DMS53 treated with DMSO at 0.1 percent for 48 hours (cell line): ENCODE data around the gene FAM120AOS.
"Not testable (repeated sequence)": the region's sequence is repeated elsewhere in the genome, so short reads cannot be mapped to it uniquely, and the experiment has no call there.

Source experiments
- DNase-seq: peaks from one replicate; lab custom pipeline; 2025; ENCODE audit not compliant: unreplicated experiment; lab: John Stamatoyannopoulos, UW

Gene FAM120AOS

DNA sequence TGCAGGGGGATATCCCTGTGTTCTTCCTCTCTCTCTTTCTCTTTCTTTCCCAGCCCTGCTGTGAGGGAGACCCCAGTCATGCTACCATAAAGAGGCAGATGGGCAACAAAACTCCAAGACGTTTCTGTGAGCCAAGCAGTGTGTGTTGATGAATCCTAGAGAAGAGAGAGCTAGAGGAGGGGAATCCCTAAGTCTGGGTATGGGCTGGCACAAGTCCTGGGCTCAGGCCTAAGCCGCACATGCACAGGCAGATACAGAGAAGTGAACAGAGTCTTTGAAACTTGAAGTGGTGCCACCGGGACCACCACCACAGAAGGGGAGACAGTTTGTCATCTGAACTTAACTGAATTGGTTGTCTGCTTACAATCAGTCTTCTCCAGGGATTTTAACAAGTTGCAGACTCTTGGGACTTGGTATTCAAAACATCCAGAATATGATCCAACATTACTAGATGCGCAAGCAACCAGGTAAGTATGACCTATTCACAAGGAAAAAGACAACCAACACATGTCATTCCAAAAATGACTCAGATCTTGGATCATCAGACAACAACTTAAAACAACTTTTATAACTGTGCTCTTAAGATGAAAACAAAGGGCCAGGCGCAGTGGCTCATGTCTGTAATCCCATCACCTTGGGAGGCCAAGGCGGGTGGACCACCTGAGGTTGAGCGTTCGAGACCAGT, 12.3 kb downstream of the FAM120AOS start:
- no peak for DNase-seq

DNA sequence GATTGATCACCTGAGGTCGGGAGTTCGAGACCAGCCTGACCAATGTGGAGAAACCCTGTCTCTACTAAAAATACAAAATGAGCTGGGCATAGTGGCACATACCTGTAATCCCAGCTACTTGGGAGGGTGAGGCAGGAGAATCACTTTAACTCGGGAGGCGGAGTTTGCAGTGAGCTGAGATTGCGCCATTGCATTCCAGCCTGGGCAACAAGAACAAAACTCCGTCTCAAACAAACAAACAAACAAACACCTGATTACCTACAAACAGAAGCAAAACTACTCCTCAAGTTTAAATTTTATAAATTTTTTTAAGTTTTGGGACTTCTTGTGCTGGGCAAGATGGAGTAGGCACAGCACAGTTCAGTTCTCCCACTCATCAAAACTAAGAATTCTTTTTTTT, 14.1 kb downstream of the FAM120AOS start:
- not testable (repeated sequence) for DNase-seq

DNA sequence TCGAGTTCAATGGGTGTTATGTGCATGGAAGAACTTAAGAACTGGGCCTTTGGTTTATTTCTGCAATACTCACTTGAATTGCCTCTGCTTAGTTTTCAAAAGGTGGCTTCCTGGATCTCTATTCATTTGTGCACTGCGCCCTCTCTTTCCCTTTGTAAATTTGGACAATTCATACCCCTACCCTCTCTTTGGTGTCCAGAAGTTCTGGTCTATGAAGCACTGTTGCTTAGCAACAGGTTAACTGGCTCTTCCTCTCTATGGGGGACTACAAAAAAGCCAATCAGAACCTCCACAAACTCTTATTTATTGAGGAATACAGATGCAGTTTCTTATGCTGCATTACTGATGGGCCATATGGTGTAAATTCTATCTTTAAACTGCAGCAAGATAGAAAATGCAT, 15.4 kb downstream of the FAM120AOS start:
- no peak for DNase-seq

DNA sequence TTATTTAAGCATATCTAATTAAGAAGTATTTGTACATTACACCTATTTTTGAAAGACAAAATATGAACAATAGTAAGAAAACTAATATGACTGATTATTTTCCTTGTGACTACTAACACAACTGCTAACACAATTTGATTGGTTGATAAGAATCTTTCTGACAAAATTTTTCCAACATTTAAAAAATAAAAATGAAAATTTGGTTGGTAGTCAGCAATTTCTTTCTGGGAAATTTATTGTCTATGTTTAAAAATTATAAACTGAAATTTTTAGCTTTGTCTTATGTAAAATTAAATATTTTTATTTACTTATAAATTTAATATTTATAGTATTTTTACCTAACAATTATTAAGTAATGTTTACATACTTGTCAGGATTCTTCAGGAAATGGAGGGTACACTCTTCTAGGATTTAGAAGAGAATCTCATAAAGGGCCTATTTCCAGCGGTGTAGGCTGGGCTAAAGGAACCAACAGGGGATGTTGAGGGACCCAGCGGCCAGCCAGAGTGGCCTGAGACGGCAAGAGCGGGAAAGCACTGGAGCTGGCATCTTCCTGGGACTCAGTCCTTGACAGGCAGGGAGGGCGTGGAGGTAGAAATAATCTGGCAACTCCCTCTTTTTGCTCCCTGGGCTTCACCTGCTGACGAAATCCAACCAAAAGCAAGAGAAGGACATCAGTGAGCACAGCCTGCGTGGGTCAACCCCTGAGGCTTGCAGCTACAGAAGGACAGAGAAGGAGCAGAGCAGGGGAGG, 16.6 kb downstream of the FAM120AOS start:
- DNase-seq: no peak

DNA sequence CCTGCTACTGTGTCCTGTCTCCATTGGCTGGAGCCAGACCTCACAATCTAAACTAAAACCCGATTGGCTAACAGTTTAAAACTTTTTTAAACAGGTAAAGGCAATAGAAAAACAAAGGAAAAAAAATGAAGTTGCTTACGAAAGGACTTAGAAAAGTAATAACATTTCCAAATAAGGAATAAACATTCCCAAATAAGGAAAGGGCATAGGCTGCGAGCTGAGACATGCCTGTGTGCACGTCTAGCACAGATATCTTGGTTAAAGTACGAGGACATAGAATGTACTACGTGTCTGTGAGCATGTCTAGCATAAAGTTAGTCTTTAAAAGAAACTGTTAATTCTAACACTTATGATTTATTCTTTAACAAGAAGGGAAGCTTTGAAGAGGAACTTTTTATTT, 17.2 kb downstream of the FAM120AOS start:
- DNase-seq: no peak

DNA sequence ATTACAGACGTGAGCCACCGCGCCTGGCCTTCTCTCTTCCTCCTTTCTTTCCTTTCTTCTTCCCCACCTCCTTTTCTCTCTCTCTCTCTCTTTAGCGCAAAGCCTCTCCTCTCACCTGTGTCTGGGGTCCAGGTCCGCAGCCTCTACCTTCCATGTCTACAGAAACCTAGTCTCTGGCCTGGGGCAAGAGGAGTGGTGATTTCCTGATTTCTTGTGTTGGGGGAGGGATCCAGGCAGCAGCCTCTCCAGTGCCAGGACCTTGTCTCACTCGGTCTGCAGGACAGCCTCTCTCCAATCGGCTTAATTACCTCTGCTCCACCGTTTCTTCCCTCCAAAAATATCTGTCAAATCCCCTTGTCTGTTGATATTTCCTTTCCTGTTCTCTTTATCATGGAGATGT, 18.0 kb downstream of the FAM120AOS start:
- DNase-seq: no peak

DNA sequence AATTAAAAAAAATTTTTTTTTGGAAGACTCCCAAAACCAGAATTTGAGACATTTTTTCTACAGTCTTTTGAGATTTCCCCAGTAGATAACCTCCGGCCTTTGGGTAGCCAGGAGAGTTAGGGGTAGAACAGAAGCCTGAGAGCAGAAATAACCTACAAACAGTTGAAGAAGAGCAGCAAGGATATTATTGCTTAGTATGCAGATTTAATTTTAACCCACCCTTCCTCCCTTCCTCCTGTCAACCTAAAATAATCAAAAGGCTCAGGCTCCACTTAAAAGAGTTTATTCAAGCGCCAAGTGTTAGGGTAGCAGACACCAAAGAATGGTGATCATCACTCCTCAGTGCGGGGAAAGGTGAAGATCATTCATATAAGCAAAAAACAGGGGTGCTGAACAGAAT, 19.3 kb downstream of the FAM120AOS start:
- DNase-seq: no peak

DNA sequence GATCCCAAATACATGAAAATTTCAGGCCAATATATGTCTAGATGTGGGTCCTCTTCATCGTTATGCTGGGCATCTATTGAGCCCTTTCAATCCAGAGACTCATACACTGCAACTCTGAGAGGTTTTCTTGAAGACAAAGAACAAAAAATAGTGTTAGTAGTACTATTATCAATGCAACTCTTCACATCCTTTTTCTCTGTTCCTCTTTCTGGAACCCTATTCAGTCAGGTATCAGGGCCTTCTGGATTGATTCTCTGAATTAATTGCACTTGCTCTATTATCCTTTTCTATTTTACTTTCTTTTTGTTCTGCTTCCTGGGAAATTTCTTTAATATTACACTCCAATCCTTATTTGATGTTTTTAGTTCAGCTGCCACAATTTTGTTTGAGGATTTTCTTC, 20.4 kb downstream of the FAM120AOS start:
- no peak for DNase-seq

DNA sequence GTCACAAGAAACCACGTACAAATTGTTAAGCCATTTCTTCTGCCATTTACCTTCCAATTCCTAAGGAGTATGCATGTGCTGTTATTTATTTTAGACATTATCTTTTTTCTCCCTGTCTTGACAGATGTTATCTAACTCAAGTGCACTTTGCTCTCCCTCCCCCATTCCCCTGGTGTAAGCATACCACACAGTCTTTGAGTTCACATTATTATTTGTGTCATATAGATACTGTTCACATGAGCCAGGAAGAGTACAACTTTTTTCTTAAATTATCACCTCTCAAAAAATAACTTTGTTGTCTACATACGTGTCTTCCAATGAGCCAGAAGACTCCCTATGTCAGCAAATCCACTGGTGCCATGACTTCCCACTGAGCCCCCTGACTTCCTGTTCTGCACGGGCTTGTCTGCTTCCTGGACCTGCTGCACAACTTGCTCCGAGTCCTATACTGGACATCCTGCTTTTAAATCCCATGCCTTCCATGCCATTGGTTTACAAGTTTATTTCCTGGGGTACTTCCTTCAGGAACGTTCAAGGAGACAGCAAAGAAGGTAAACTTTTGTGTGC, 21.8 kb downstream of the FAM120AOS start:
- DNase-seq: no peak

DNA sequence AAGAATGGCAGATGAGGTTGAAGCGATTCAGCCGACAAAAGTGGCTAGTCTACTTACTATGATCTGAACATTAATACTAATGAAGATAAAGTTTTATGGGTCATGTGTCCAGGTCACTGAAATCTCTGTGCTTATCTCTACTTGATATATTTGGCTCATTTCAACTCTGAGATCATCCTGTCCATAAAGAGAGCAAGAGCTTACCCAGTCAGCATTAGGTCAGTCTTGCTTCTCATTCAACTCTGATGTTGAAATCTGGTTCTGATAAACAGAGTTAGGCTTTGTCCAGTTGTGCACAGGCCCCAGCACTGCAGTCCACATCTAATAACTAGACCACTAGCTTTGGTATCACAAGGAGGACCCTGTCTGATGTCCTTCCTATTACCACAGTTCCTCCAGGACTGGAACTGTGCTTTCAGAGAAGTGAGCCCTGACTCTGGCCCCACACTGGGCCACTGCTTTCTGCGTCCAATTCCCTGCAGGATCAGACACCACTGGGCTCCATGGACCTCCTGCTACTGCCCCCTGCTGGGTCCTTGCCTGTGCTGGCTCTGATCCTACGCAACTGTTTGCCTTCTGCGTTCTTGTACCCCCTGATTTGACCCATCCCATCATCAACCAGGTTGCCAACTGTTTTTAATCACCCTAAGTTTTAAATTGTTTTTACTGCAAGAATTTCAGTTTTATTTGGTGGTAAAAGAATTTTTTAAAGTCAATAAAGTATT, 25.6 kb downstream of the FAM120AOS start:
- no peak for DNase-seq

DNA sequence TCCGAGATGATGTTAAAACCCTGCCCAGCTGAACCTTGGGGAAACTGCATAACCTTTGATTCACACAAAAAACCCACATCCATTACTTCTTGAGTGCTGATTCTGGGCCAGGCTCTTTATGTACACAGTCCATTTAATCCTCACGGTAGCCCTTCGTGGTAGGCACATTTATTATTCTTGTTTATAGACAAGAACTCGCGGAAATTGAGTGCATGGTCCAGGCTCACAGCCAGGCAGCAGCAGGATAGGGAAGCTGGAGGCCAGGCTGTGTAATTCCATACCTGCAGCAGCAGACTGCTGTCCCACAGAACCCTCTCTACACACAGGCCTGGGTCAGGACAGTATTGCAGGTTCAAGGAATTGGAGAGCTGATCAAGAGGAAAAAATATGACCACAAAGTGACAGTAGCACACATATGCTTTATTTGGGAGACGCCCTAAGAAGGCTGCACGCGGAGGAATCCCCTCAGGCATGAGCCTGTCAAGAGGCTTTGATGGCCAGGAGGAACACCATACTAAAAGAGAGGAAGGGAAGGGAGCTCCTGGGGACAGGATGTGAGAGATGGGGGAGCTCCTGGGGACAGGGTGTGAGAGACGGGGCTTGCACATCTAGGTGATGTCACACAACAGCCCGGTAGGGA, 30.3 kb downstream of the FAM120AOS start:
- DNase-seq: no peak

DNA sequence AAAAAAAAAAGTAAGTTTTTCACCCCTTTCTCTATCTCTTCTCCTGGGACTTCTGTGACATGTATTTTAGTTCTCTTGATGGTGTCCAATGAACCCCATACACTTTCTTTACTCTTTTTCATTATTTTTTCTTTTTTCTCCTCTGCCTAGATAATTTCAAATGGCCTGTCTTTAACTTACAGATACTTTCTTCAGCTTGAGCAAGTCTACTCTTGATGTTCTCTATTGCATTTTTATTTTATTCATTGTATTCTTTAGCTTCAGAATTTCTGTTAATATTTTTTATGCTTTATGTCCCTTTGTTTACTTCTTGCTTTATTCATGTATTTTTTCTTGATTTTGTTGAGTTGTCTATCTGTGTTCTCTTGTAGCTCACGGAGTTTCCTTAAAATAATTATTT, 34.4 kb downstream of the FAM120AOS start:
- DNase-seq: no peak

DNA sequence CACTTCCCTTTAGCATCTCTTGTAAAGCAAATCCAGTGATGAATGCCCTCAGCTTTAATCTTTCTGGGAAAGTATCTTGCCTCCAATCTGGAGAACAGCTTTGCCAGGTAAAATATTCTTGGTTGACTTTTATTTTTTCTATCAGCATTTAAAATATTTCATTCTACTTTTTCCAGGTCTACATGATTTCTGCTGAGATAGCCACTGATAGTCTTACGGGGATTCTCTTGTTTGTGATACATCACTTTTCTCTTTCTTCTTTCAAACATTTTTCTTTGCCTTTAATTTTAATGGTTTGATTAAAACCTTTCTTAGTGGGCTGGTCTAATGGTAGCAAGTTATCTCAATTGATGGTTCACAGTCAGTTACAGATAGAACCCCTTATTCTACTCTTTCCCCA, 35.8 kb downstream of the FAM120AOS start:
- no peak for DNase-seq

DNA sequence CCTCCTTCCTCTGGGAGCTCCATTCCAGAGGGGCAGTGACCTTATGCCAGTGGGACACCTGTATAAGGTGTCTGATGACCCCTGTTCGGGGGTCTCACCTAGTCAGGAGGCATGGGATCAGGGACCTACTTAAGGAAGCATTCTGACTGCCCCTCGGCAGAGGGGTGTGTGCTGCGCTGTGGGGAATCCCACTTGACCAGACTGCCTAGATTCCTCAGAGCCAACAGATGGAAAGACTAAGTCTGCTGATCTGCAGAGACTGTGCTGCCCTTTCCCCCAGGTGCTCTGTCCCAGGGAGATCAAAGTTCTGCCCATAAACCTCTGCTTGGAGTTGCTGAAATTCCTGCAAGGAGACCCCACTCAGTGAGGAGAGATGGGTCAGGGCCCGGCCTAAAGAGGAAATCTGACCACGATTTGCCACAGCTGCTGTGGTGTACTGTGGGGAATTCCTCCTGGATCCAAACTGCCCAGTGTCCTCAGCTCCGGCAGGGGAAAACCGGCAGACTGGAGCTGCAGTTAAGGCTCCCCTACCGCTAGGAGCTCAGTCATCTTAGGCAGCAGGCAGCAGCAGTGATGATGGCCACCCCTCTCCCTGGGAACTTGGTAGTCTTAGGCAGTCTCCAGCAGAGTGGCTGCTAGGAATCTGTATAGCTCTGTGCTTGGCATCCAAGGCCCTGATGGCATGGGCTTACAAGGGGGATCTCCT, 36.7 kb downstream of the FAM120AOS start:
- DNase-seq: no peak

DNA sequence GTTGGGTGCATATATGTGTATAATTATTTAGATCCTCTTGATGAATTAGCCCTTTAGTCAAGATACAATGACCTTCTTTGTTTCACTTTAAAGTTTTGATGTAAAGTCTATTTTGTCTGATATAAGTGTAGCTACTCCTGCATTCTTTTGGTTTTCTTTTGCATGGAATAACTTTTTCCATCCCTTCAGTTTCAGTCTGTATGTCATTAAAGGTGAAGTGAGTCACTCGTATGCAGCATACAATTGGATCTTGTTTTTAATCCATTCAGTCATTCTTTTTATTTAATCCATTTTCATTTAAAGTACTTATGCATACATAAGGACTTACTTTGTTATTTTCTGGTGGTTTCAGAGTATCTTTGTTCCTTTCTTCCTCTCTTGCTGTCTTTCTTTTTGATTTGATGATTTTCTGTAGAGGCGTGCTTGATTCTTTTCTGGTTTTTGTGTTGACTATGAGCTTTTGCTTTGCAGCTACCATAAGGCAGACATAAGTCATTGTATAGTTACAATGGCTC, 38.1 kb downstream of the FAM120AOS start:
- no peak for DNase-seq

DNA sequence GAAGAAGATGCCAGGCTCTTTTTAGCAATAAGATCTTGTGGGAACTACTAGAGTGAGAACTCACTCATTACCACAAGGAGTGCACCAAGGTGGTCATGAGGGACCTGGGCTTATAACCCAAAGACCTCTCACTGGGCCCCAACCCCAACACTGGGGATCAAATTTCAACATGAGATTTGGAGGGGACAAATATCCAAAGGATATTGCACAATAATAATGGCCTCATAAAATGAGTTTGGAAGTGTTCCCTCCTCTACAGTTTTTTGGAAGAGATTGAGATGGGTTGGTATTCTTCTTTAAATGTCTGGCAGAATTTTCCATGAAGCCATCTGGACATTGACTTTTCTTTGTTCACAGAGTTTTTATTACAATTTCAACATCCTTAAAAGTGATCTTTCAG, 39.9 kb downstream of the FAM120AOS start:
- no peak for DNase-seq

DNA sequence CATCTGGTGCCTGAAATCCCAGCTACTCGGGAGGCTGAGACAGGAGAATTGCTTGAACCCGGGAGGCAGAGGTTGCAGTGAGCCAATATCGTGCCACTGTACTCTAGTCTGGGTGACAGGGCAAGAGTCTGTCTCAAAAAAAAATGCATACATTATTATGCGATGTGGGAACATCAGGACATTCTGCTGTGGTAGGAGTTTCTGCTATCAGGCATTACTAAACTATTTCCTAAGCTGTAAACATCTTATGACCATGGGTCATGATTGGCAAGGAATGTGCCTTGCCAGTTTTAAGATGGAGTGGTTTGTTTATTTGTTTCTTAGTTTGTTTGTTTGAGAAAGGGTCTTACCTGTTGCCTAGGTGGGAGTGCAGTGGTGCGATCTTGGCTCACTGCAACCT, 47.0 kb downstream of the FAM120AOS start:
- DNase-seq: no peak

DNA sequence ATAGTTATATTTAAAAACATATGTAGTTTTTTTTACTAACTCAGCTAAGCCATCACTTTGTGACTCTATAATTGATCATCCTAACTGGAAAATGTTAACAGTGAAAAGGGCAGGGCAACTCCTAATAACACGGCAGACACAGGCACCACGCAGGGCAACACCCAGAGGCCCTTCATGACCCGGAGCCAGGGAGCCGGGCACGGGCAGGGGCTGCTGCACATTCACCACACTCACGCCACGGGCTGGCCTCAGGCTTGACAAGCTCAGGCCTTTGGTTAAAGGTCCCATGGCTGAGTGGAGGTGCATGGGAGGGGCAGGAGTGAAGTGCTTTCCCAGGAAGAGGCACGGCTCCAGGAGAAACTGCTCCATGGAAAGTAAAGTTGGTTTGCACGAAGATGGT, 54.9 kb downstream of the FAM120AOS start:
- no peak for DNase-seq

DNA sequence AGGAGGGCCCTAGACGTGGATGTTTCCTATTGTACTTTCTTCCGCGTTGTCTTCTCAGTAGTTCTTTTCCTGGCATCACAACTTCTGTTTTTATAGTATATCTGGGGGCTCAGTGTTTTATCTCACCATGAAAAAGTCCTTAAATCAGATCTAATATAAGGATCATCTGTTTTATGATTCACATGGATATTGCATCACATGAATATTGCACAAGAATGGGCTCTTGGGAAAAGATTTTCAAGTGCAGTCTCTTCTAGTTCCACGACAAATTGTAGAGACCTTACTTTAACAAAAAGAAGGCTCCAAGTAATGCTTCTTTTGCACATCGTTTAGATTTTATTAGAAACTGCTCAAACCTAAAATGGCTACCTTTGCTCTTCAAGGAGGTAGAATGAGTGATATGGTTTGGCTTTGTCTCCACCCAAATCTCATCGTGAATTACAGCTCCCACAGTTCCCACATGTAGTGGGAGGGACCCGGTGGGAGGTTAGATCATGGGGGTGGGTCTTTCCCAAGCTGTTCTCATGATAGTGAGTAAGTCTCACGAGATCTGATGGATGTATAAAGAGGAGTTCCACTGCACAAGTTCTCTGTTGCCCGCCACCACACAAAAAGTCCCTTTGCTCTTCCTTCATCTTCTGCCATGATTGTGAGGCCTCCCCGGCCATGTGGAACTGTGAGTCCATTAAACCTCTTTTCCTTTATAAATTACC, 55.6 kb downstream of the FAM120AOS start:
- no peak for DNase-seq
